Lung (tissue), 11 donors: ENCODE measurements around the gene POTEG. TPM values are rescaled to one million over a fixed set of nuclear protein-coding genes. Genes with fewer than 3 reads are reported as not detected.
"Not testable (repeated sequence)": the region's sequence is repeated elsewhere in the genome, so short reads cannot be mapped to it uniquely, and the experiment has no call there.

ENCODE experiments used
- ATAC-seq: fragments of 200-7000 bp; cut with Tn5 transposase; one replicate; pipeline ENCODE4 v1.9.1; 2020; ENCODE audit warnings: moderate number of reproducible peaks; ENCODE audit not compliant: insufficient read depth, low FRiP score
- DNase-seq, 3 donors: peaks; one replicate each; pipeline ENCODE4 v3.0.0-alpha.2; 2013 to 2017
- H3K27ac ChIP-seq, 2 donors: one replicate each; pipeline ENCODE4 v1.5.1; 2013; ENCODE audit warnings: mild to moderate bottlenecking in 2 of 2, moderate library complexity in 2 of 2, control low read depth in 1 of 2, inconsistent platforms in 1 of 2, low read depth in 1 of 2, low read length in 1 of 2
- H3K27me3 ChIP-seq, 3 donors: one replicate each; pipeline ENCODE4 v1.5.1; 2013; ENCODE audit warnings: low read length in 2 of 3; ENCODE audit not compliant: control insufficient read depth in 3 of 3, insufficient read depth in 3 of 3
- H3K36me3 ChIP-seq, 4 donors: one replicate each; pipeline ENCODE4 v1.5.1; 2013; ENCODE audit warnings: low read length in 4 of 4, mild to moderate bottlenecking in 1 of 4, moderate library complexity in 1 of 4; ENCODE audit not compliant: control insufficient read depth in 4 of 4, insufficient read depth in 4 of 4
- H3K4me1 ChIP-seq, 5 donors: one replicate each; pipeline ENCODE4 v1.5.1; 2013; ENCODE audit warnings: low read length in 5 of 5, mild to moderate bottlenecking in 2 of 5, moderate library complexity in 1 of 5; ENCODE audit not compliant: control insufficient read depth in 5 of 5, insufficient read depth in 5 of 5
- H3K4me3 ChIP-seq: one replicate; pipeline ENCODE4 v1.5.1; 2013; ENCODE audit warnings: mild to moderate bottlenecking, control low read depth, moderate library complexity
- H3K9ac ChIP-seq, 2 donors: one replicate each; pipeline ENCODE4 v1.5.1; 2013; ENCODE audit warnings: low read length in 2 of 2, control low read depth in 1 of 2; ENCODE audit not compliant: insufficient read depth in 1 of 2
- H3K9me3 ChIP-seq, 4 donors: one replicate each; pipeline ENCODE4 v1.5.1; 2013; ENCODE audit warnings: low read length in 3 of 4, mild to moderate bottlenecking in 1 of 4, moderate library complexity in 1 of 4; ENCODE audit not compliant: control insufficient read depth in 4 of 4, insufficient read depth in 3 of 4
- WGBS, 2 donors: extraction: QIAGEN DNeasy Blood & Tissue Kit; methylation state at CpG; one replicate each; pipeline ENCODE4 v1.1.7; 2013; 5-methylcytosine and 5-hydroxymethylcytosine counted together
- polyA plus RNA-seq, 2 donors: library from polyadenylated mRNA; stranded (reverse); fragments of 200-250 nt; gene quantifications; one replicate each; pipeline ENCODE4 v1.2.1, GENCODE V29; 2013
- small RNA-seq: library from RNA; depleted of rRNA; stranded (forward); fragments of <200 nt; gene quantifications from one replicate; pipeline ENCODE3, GENCODE V24; 2014; ENCODE audit warnings: low replicate concordance
- total RNA-seq, 2 donors: library from RNA; depleted of rRNA in 1 of 2; stranded (reverse); fragments of >200 nt in 1 of 2; gene quantifications; one replicate each; pipeline ENCODE4 v1.2.1, GENCODE V29; 2014 to 2021
- donor health status: Bipolar disorder and iron deficiency.
- donor health status: healthy.
- donor health status: DM: yes; HTN: yes; CAD: no.

The POTEG gene
- total and polyA plus RNA-seq, 4 donors = not detected

GRCh38 chr14:19371767-19372166 lies 62.4 kb downstream of the POTEG start:
- not testable (repeated sequence) for H3K4me3 ChIP-seq, H3K9ac ChIP-seq, H3K9me3 ChIP-seq, ATAC-seq, H3K27ac ChIP-seq, H3K4me1 ChIP-seq, DNase-seq, H3K36me3 ChIP-seq, H3K27me3 ChIP-seq
- WGBS, 2 donors = 85 to 86% methylated on average over 9 to 10 of the region's 16 CpGs

DNA sequence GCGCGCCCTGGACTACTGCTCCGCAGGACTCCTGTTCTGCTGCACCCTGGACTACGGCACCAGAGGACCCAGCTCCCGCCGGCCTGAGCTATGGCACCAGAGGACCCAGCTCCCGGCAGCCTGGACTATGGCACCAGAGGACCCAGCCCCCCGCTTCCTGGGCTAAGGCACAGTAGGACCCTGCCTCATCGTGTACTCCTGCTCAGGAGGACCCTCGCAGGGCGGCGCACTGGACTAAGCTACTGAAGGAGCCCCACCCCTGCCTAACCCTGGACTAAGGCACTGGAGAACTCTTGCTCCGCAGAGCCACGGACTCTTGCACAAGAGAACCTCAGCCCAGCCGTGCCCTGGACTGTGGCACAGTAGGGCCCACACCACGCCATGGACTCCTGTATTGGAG lies 71.3 kb downstream of the POTEG start:
- not testable (repeated sequence) for H3K4me3 ChIP-seq, H3K36me3 ChIP-seq, H3K27ac ChIP-seq, DNase-seq, H3K27me3 ChIP-seq, H3K9ac ChIP-seq, H3K4me1 ChIP-seq, ATAC-seq, H3K9me3 ChIP-seq
- 96% methylated on average over 4 to 6 of the region's 16 CpGs for WGBS, 2 donors

- H3K27ac ChIP-seq, DNase-seq, H3K27me3 ChIP-seq, H3K9me3 ChIP-seq, H3K4me1 ChIP-seq, H3K9ac ChIP-seq, H3K4me3 ChIP-seq, H3K36me3 ChIP-seq, ATAC-seq: not testable (repeated sequence)
- 85 to 89% methylated on average over 11 to 12 of the region's 18 CpGs for WGBS, 2 donors
These were observed 71.8 kb downstream of the POTEG start for GRCh38 chr14:19362323-19362722.

DNA sequence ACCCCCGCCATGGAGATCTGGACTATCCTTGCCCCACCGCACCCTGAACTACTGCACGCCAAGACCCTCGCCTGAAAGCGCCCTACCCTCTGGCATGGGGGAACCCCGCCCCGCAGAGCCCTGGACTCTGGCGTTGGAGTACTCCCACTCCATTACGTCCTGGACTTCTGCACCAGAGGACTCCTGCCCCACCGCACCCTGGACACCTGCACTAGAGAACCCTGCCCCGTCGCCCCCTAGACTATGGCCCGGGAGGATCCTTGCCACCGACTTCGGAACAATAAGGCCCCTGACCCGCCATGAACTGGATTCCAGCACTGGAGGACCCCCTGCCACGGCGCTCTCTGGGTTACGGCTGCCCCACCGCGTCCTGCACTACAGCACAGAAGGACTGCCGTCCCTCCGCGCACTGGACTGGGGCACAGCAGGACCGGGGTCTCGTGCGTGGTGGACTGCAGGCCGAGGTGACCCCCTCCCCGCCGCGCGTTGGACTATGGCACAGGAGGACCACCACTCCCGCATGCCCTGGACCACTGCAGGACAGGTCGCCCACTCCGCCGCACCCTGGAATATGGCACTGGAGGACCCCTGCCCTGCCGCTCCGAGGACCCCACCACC lies 72.4 kb downstream of the POTEG start:
- 91 to 99% methylated on average over 10 to 22 of the region's 38 CpGs for WGBS, 2 donors
- not testable (repeated sequence) for DNase-seq, H3K36me3 ChIP-seq, ATAC-seq, H3K4me1 ChIP-seq, H3K9ac ChIP-seq, H3K9me3 ChIP-seq, H3K27me3 ChIP-seq, H3K4me3 ChIP-seq, H3K27ac ChIP-seq

- not testable (repeated sequence) for H3K9ac ChIP-seq, H3K4me1 ChIP-seq, H3K36me3 ChIP-seq, H3K4me3 ChIP-seq, H3K9me3 ChIP-seq, DNase-seq, ATAC-seq, H3K27ac ChIP-seq, H3K27me3 ChIP-seq
- WGBS, 2 donors = 92 to 96% methylated on average over 8 of the region's 34 CpGs
These were observed 73.1 kb downstream of the POTEG start for GRCh38 chr14:19360937-19361635.

Small RNA genes lying within 50 kb of the gene (small RNA-seq; reads per million reads assigned to genes)
- gene RNU6-1268P = not detected
